HG02642 (cell line): ENCODE measurements around the gene IL20RA.
"Not testable (repeated sequence)": the region's sequence is repeated elsewhere in the genome, so short reads cannot be mapped to it uniquely, and the experiment has no call there.

Experiments
- ATAC-seq: cut with Tn5 transposase; IDR thresholded peaks from one replicate; pipeline ENCODE4 v1.9.1; 2021; ENCODE audit warnings: mild to moderate bottlenecking; ENCODE audit not compliant: unreplicated experiment, poor library complexity

Gene IL20RA

GRCh38 chr6:136979206-136979605 is 65.6 kb downstream of the IL20RA start:
- no peak for ATAC-seq

- ATAC-seq: no peak
Measured at GRCh38 chr6:136977075-136977474, 67.7 kb downstream of the IL20RA start.

GRCh38 chr6:136975089-136975715 is 69.6 kb downstream of the IL20RA start:
- ATAC-seq: no peak

GRCh38 chr6:136973781-136974180 is 71.0 kb downstream of the IL20RA start:
- ATAC-seq: not testable (repeated sequence)

GRCh38 chr6:136971609-136972008 is 73.2 kb downstream of the IL20RA start:
- ATAC-seq: no peak

- ATAC-seq: no peak
Measured at GRCh38 chr6:136969930-136970329, 74.8 kb downstream of the IL20RA start.

- no peak for ATAC-seq
Measured at GRCh38 chr6:136969433-136969832, 75.3 kb downstream of the IL20RA start.

GRCh38 chr6:136968837-136969236 is 75.9 kb downstream of the IL20RA start:
- no peak for ATAC-seq

GRCh38 chr6:136967876-136968752 is 76.7 kb downstream of the IL20RA start:
- ATAC-seq: peak; percentile 94

- ATAC-seq: no peak
Measured at GRCh38 chr6:136964398-136964797, 80.4 kb downstream of the IL20RA start.

GRCh38 chr6:136963259-136963658 is 81.5 kb downstream of the IL20RA start:
- no peak for ATAC-seq

GRCh38 chr6:136962661-136963060 is 82.1 kb downstream of the IL20RA start:
- ATAC-seq: no peak

GRCh38 chr6:136961848-136962247 is 82.9 kb downstream of the IL20RA start:
- no peak for ATAC-seq

GRCh38 chr6:136960781-136961180 is 84.0 kb downstream of the IL20RA start:
- no peak for ATAC-seq

GRCh38 chr6:136959935-136960334 is 84.8 kb downstream of the IL20RA start:
- ATAC-seq: not testable (repeated sequence)

- ATAC-seq: no peak
Measured at GRCh38 chr6:136959471-136959891, 85.3 kb downstream of the IL20RA start.

- ATAC-seq: no peak
Measured at GRCh38 chr6:136958168-136958567, 86.6 kb downstream of the IL20RA start.

- ATAC-seq: no peak
Measured at GRCh38 chr6:136956590-136957544, 87.9 kb downstream of the IL20RA start.

- ATAC-seq: no peak
Measured at GRCh38 chr6:136955123-136955522, 89.6 kb downstream of the IL20RA start.

GRCh38 chr6:136952714-136953260 is 92.0 kb downstream of the IL20RA start:
- no peak for ATAC-seq
